ENCODE data around the gene GAB1. TPM values are rescaled to one million over a fixed set of nuclear protein-coding genes. Genes with fewer than 3 reads are reported as not detected.

GAB1 gene
- total and polyA plus RNA-seq, 4 donors: 6.4 to 138 (median 22.6) TPM

- Histone ChIP-seq H3K27ac (ENCODE audit: low read depth in 1 of 2, low read length in 1 of 2) (peak overlapping the region in 1 of 2 donors; percentile 61), H3K36me3 (ENCODE audit: control insufficient read depth in 4 of 4, insufficient read depth in 4 of 4, low read length in 4 of 4) (peaks cover 0 to 4% (median 0%) of the 10 kb centered on the region in 4 donors), H3K9me3 (ENCODE audit: control insufficient read depth in 4 of 4, insufficient read depth in 3 of 4, low read length in 3 of 4) (no peaks in the 10 kb centered on the region), H3K9ac (ENCODE audit: insufficient read depth in 1 of 2, low read length in 2 of 2) (no peak overlapping the region), H3K27me3 (ENCODE audit: control insufficient read depth in 3 of 3, insufficient read depth in 3 of 3, low read length in 2 of 3) (no peaks in the 10 kb centered on the region), H3K4me1 (ENCODE audit: control insufficient read depth in 5 of 5, insufficient read depth in 5 of 5, low read length in 5 of 5) (peaks cover 10 to 47% (median 28%) of the 10 kb centered on the region in 5 donors), H3K4me3 (no peak overlapping the region)
- DNase-seq (no peak), ATAC-seq (ENCODE audit: insufficient read depth, low FRiP score) (no peak)
- TF ChIP-seq CTCF (IDR thresholded peaks at IDR 0.05; ENCODE audit: control extremely low read depth, extremely low read depth): no peak
- 92 to 97% methylated on average over 20 of the region's 20 CpGs for WGBS, 2 donors
These were observed 14.5 kb downstream of the GAB1 start for GRCh38 chr4:143351149-143351691.

GRCh38 chr4:143351774-143352451, 15.2 kb downstream of the GAB1 start:
- Histone ChIP-seq H3K4me3 (no peak overlapping the region), H3K27me3 (ENCODE audit: control insufficient read depth in 3 of 3, insufficient read depth in 3 of 3, low read length in 2 of 3) (no peaks in the 10 kb centered on the region), H3K9ac (ENCODE audit: insufficient read depth in 1 of 2, low read length in 2 of 2) (no peak overlapping the region), H3K27ac (ENCODE audit: low read depth in 1 of 2, low read length in 1 of 2) (peak overlapping the region in 1 of 2 donors; percentile 61), H3K9me3 (ENCODE audit: control insufficient read depth in 4 of 4, insufficient read depth in 3 of 4, low read length in 3 of 4) (no peaks in the 10 kb centered on the region), H3K4me1 (ENCODE audit: control insufficient read depth in 5 of 5, insufficient read depth in 5 of 5, low read length in 5 of 5) (peaks cover 10 to 47% (median 27%) of the 10 kb centered on the region in 5 donors), H3K36me3 (ENCODE audit: control insufficient read depth in 4 of 4, insufficient read depth in 4 of 4, low read length in 4 of 4) (peaks cover 0 to 4% (median 0%) of the 10 kb centered on the region in 4 donors)
- ATAC-seq (ENCODE audit: insufficient read depth, low FRiP score) (peak; percentile 14), DNase-seq (peak in 2 of 3 donors; percentile 61 to 70)
- 33 to 40% methylated on average over 1 of the region's 1 CpG for WGBS, 2 donors
- no peak for TF ChIP-seq CTCF (IDR thresholded peaks at IDR 0.05; ENCODE audit: control extremely low read depth, extremely low read depth)

DNA sequence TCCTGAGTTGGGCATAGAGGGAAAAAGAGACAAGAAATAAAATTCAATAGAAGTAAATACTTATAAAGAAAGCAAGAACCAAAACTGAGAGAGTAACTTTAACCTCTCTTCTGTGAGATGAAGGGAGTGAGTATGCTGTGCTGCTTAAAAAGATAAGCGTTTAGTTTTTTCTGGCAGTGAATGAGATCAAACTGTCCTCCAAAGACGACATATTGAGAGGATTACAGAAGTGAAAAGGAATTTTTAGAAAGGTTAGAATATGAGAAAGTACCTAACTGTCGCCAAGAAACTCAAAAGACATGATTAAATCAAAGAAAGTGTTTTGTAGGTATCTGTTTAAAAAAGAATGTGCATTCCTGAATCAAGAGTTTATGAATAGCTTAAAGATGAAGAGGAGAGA, 16.0 kb downstream of the GAB1 start:
- 54 to 82% methylated on average over 3 of the region's 3 CpGs for WGBS, 2 donors
- H3K27ac ChIP-seq (ENCODE audit: low read depth in 1 of 2, low read length in 1 of 2): peak overlapping the region in 1 of 2 donors; percentile 61
- ATAC-seq (ENCODE audit: insufficient read depth, low FRiP score) (no peak), DNase-seq (no peak)
- H3K9ac ChIP-seq (ENCODE audit: insufficient read depth in 1 of 2, low read length in 2 of 2): no peak overlapping the region
- H3K4me3 ChIP-seq: no peak overlapping the region
- H3K4me1 ChIP-seq (ENCODE audit: control insufficient read depth in 5 of 5, insufficient read depth in 5 of 5, low read length in 5 of 5): peaks cover 10 to 49% (median 34%) of the 10 kb centered on the region in 5 donors
- no peaks in the 10 kb centered on the region for H3K9me3 ChIP-seq (ENCODE audit: control insufficient read depth in 4 of 4, insufficient read depth in 3 of 4, low read length in 3 of 4)
- H3K27me3 ChIP-seq (ENCODE audit: control insufficient read depth in 3 of 3, insufficient read depth in 3 of 3, low read length in 2 of 3): no peaks in the 10 kb centered on the region
- H3K36me3 ChIP-seq (ENCODE audit: control insufficient read depth in 4 of 4, insufficient read depth in 4 of 4, low read length in 4 of 4): peaks cover 0 to 4% (median 0%) of the 10 kb centered on the region in 4 donors
- no peak for TF ChIP-seq CTCF (IDR thresholded peaks at IDR 0.05; ENCODE audit: control extremely low read depth, extremely low read depth)

All from lung (tissue), 12 donors.